PFSK-1 (cell line): Measurements from ENCODE around the gene MIPOL1.

ENCODE experiments used
- FOXP2 ChIP-seq: optimal IDR thresholded peaks from 2 replicates; pipeline ENCODE3; 2011; ENCODE audit warnings: borderline replicate concordance, control low read depth, inconsistent platforms; ENCODE audit not compliant: insufficient read depth; ENCODE audit errors: extremely low read length, extremely low read depth
- POLR2AphosphoS5 ChIP-seq: IDR thresholded peaks from 2 replicates; pipeline ENCODE4 v1.6.1; 2012; ENCODE audit warnings: low read depth, mild to moderate bottlenecking, control low read depth, low read length, moderate library complexity
- SIN3A ChIP-seq: IDR thresholded peaks from 2 replicates; pipeline ENCODE4 v1.6.1; 2012; ENCODE audit warnings: mild to moderate bottlenecking, low read length, moderate library complexity, borderline replicate concordance; ENCODE audit not compliant: insufficient read depth
- TAF1 ChIP-seq: IDR thresholded peaks from 2 replicates; pipeline ENCODE4 v1.6.1; 2012; ENCODE audit warnings: low read length, control low read depth, borderline replicate concordance; ENCODE audit not compliant: insufficient read depth
- TF ChIP-seq, protein P1 (sequence below), 2 experiments: IDR thresholded peaks; 2 replicates each; pipeline versions ENCODE4 v1.6.1 to v1.8.0; 2011 to 2012; ENCODE audit warnings: low read depth in 2 of 2, low read length in 2 of 2, control low read depth in 1 of 2, inconsistent platforms in 1 of 2, mild to moderate bottlenecking in 1 of 2, moderate library complexity in 1 of 2; ENCODE audit not compliant: insufficient read depth in 1 of 2

GRCh38 chr14:37589715-37590427 is 392.1 kb downstream of the MIPOL1 start:
- TF ChIP-seq POLR2AphosphoS5 (no peak), SIN3A (no peak), TAF1 (no peak), FOXP2 (no peak)
- TF ChIP-seq, protein P1, sequence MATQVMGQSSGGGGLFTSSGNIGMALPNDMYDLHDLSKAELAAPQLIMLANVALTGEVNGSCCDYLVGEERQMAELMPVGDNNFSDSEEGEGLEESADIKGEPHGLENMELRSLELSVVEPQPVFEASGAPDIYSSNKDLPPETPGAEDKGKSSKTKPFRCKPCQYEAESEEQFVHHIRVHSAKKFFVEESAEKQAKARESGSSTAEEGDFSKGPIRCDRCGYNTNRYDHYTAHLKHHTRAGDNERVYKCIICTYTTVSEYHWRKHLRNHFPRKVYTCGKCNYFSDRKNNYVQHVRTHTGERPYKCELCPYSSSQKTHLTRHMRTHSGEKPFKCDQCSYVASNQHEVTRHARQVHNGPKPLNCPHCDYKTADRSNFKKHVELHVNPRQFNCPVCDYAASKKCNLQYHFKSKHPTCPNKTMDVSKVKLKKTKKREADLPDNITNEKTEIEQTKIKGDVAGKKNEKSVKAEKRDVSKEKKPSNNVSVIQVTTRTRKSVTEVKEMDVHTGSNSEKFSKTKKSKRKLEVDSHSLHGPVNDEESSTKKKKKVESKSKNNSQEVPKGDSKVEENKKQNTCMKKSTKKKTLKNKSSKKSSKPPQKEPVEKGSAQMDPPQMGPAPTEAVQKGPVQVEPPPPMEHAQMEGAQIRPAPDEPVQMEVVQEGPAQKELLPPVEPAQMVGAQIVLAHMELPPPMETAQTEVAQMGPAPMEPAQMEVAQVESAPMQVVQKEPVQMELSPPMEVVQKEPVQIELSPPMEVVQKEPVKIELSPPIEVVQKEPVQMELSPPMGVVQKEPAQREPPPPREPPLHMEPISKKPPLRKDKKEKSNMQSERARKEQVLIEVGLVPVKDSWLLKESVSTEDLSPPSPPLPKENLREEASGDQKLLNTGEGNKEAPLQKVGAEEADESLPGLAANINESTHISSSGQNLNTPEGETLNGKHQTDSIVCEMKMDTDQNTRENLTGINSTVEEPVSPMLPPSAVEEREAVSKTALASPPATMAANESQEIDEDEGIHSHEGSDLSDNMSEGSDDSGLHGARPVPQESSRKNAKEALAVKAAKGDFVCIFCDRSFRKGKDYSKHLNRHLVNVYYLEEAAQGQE (IDR thresholded peaks at IDR 0.05; ENCODE audit: insufficient read depth in 1 of 2, low read depth in 2 of 2, low read length in 2 of 2): no peak
